Panc1 (cell line): Measurements from ENCODE around the gene CDH26. TPM values are rescaled to one million over a fixed set of nuclear protein-coding genes. Genes with fewer than 3 reads are reported as not detected.

Experiments used
- ATAC-seq: fragments of 200-7000 bp; cut with Tn5 transposase; 2 replicates; pipeline ENCODE4 v1.9.1; 2020; ENCODE audit warnings: mild to moderate bottlenecking, moderate library complexity
- BruUV-seq: library from RNA; stranded (reverse); fragments of 400-500 nt; replicated peaks from 2 replicates; lab custom pipeline; 2021; lab: Mats Ljungman, UMichigan
- CTCF ChIA-PET: fragments of 300-600 bp; sonication (Branson Sonifier 250); formaldehyde crosslinking; loops from one replicate; lab custom pipeline; 2022; ENCODE audit warnings: antibody characterized with exemption; lab: Charles Lee
- POLR2A ChIA-PET: fragments of 300-600 bp; sonication (Branson Sonifier 250); formaldehyde crosslinking; loops from one replicate; lab custom pipeline; 2022; ENCODE audit warnings: antibody characterized with exemption; lab: Charles Lee
- DNase-seq: peaks from one replicate; pipeline ENCODE4 v3.0.0-alpha.2; 2010; ENCODE audit warnings: low read depth, low spot score
- H3K27ac ChIP-seq: 2 replicates; pipeline ENCODE4 v1.5.1; 2011; ENCODE audit warnings: mild to moderate bottlenecking, low read length, inconsistent platforms
- H3K27me3 ChIP-seq: fragments of 200-500 bp; sonication (Bioruptor generic); 2 replicates; pipeline ENCODE4 v1.6.0; 2014; ENCODE audit warnings: low read length, inconsistent platforms; ENCODE audit not compliant: control insufficient read depth, insufficient read depth
- H3K36me3 ChIP-seq: fragments of 200-500 bp; sonication (Bioruptor generic); 2 replicates; pipeline ENCODE4 v1.5.1; 2014; ENCODE audit warnings: inconsistent platforms, mild to moderate bottlenecking, low read length, moderate library complexity; ENCODE audit not compliant: control insufficient read depth, insufficient read depth
- H3K4me1 ChIP-seq: 2 replicates; pipeline ENCODE4 v1.5.1; 2011; ENCODE audit warnings: inconsistent platforms, mild to moderate bottlenecking, low read length, moderate library complexity; ENCODE audit not compliant: control insufficient read depth, insufficient read depth
- H3K4me3 ChIP-seq, 2 experiments: 2 replicates each; pipeline ENCODE4 v1.5.1; 2011 to 2012; ENCODE audit warnings: low read depth in 2 of 2, low read length in 2 of 2, mild to moderate bottlenecking in 2 of 2, inconsistent platforms in 1 of 2, moderate library complexity in 1 of 2
- H3K9me3 ChIP-seq: fragments of 200-500 bp; sonication (Bioruptor generic); 2 replicates; pipeline ENCODE4 v1.5.1; 2014; ENCODE audit warnings: low read depth, mild to moderate bottlenecking, inconsistent platforms, low read length, moderate library complexity; ENCODE audit not compliant: control insufficient read depth, insufficient read depth
- CTCF ChIP-seq: fragments of 450-650 bp; IDR thresholded peaks from 2 replicates; pipeline ENCODE4 v1.5.1; 2017; ENCODE audit warnings: mild to moderate bottlenecking
- POLR2AphosphoS5 ChIP-seq: IDR thresholded peaks from 2 replicates; pipeline ENCODE4 v1.6.1; 2012; ENCODE audit warnings: mild to moderate bottlenecking, low read depth, low read length, moderate library complexity
- REST ChIP-seq, 2 experiments: IDR thresholded peaks; 2 replicates each; pipeline ENCODE4 v1.6.1; 2011 to 2012; ENCODE audit warnings: low read depth in 2 of 2, control low read depth in 1 of 2, low read length in 1 of 2, mild to moderate bottlenecking in 1 of 2, moderate library complexity in 1 of 2; ENCODE audit not compliant: insufficient read depth in 1 of 2
- SIN3A ChIP-seq: IDR thresholded peaks from 2 replicates; pipeline ENCODE4 v1.6.1; 2012; ENCODE audit warnings: low read depth, mild to moderate bottlenecking, low read length, moderate library complexity, borderline replicate concordance; ENCODE audit not compliant: insufficient read depth
- TCF7L2 ChIP-seq: IDR thresholded peaks from 2 replicates; pipeline ENCODE4 v1.6.1; 2011; ENCODE audit warnings: mild to moderate bottlenecking, low read depth, low read length, inconsistent platforms
- in situ Hi-C: cut with HindIII; loops from 2 replicates; pipeline ENCODE4 v1.10.0; 2016; ENCODE audit warnings: low sequenced_read_pairs, low pct_unique_long_range_greater_than_20kb
- intact Hi-C: fragments of 100-400 bp; cut with micrococcal nuclease; formaldehyde crosslinking; loops from one replicate; pipeline ENCODE4 v1.10.0; 2022; ENCODE audit not compliant: unreplicated experiment
- total RNA-seq: library from RNA; stranded (reverse); gene quantifications from one replicate; pipeline ENCODE4 v1.2.1, GENCODE V29; 2021; ENCODE audit not compliant: unreplicated experiment

The CDH26 gene
- total RNA-seq, 1 experiment from 2014 or later: 0.46 TPM

- Histone ChIP-seq H3K36me3 (no peaks in the 10 kb centered on the region), H3K27me3 (no peaks in the 10 kb centered on the region), H3K9me3 (no peaks in the 10 kb centered on the region), H3K27ac (no peak overlapping the region), H3K4me3 (no peak overlapping the region), H3K4me1 (no peaks in the 10 kb centered on the region)
- ChIA-PET POLR2A (no interaction called here), CTCF (no interaction called here)
- TF ChIP-seq SIN3A (no peak), TCF7L2 (no peak), REST (IDR thresholded peaks at IDR 0.05; ENCODE audit: insufficient read depth in 1 of 2, low read depth in 2 of 2, low read length in 1 of 2) (no peak), CTCF (no peak), POLR2AphosphoS5 (no peak)
- DNase-seq (no peak), ATAC-seq (no peak)
- in situ Hi-C loops: no loop called here
- intact Hi-C loops: no loop called here
- no TSS peak for BruUV-seq
Observed at GRCh38 chr20:59958626-59959025, 403 bp downstream of the CDH26 start.

- ATAC-seq: no peak
- H3K36me3 ChIP-seq: no peaks in the 10 kb centered on the region
Observed at GRCh38 chr20:59961423-59961822, 3.2 kb downstream of the CDH26 start.

More at GRCh38 chr20:59961423-59961822, 3.2 kb downstream of the CDH26 start:
- H3K4me3 ChIP-seq: no peak overlapping the region
- in situ Hi-C loops: no loop called here
- no peaks in the 10 kb centered on the region for H3K27me3 ChIP-seq
- H3K27ac ChIP-seq: no peak overlapping the region
- DNase-seq: no peak
- ChIA-PET POLR2A (no interaction called here), CTCF (no interaction called here)
- no peaks in the 10 kb centered on the region for H3K4me1 ChIP-seq
- no TSS peak for BruUV-seq
- TF ChIP-seq CTCF (no peak), TCF7L2 (no peak), SIN3A (no peak), REST (IDR thresholded peaks at IDR 0.05; ENCODE audit: insufficient read depth in 1 of 2, low read depth in 2 of 2, low read length in 1 of 2) (no peak), POLR2AphosphoS5 (no peak)
- intact Hi-C loops: no loop called here
- H3K9me3 ChIP-seq: no peaks in the 10 kb centered on the region
